ENCODE data around the gene PFKP. TPM values are rescaled to one million over a fixed set of nuclear protein-coding genes. Genes with fewer than 3 reads are reported as not detected.

Gene PFKP
- total RNA-seq, 2 donors from 2014 or later = 58.0 to 82.3 TPM

- H3K4me1 ChIP-seq (ENCODE audit: control insufficient read depth, insufficient read depth, low read length) = peaks cover 6% of the 10 kb centered on the region
- Mint-ChIP-seq H3K9me3 (no peaks in the 10 kb centered on the region), H3K27ac (no peak overlapping the region), H3K4me3 (no peak overlapping the region), H3K36me3 (ENCODE audit: low read depth) (peaks cover 73% of the 10 kb centered on the region), H3K27me3 (ENCODE audit: insufficient read depth) (no peaks in the 10 kb centered on the region), H3K4me1 (peaks cover 14% of the 10 kb centered on the region)
- H3K9me3 ChIP-seq (ENCODE audit: control insufficient read depth, low read length) = no peaks in the 10 kb centered on the region
- H3K27ac ChIP-seq (ENCODE audit: low read depth, low read length) = no peak overlapping the region
- H3K4me3 ChIP-seq (ENCODE audit: low read length) = no peak overlapping the region
- DNase-seq = no peak
- 93 to 96% methylated on average over 11 to 21 of the region's 21 CpGs for WGBS, 2 experiments (ENCODE audit: insufficient coverage in 1 of 2, insufficient read length in 1 of 2)
- TF ChIP-seq CTCF (conservative IDR thresholded peaks at IDR 0.05) = no peak
- H3K9ac ChIP-seq (ENCODE audit: extremely low read depth, low read length, poor library complexity, severe bottlenecking) = no peak overlapping the region
- no peaks in the 10 kb centered on the region for H3K27me3 ChIP-seq (ENCODE audit: control insufficient read depth, insufficient read depth, low read length, poor library complexity, severe bottlenecking)
- peaks cover 15% of the 10 kb centered on the region for H3K36me3 ChIP-seq (ENCODE audit: control insufficient read depth, insufficient read depth, low read length)
Observed at GRCh38 chr10:3109196-3109595, 41.8 kb downstream of the PFKP start.

- no peak overlapping the region for H3K27ac Mint-ChIP-seq
- WGBS, 2 experiments (ENCODE audit: insufficient coverage in 1 of 2, insufficient read length in 1 of 2) = 91 to 92% methylated on average over 6 to 12 of the region's 12 CpGs
- peaks cover 11% of the 10 kb centered on the region for H3K36me3 ChIP-seq (ENCODE audit: control insufficient read depth, insufficient read depth, low read length)
Observed at GRCh38 chr10:3109633-3110032, 42.3 kb downstream of the PFKP start.

GRCh38 chr10:3110782-3111620, 43.7 kb downstream of the PFKP start:
- Histone ChIP-seq H3K9me3 (ENCODE audit: control insufficient read depth, low read length) (no peaks in the 10 kb centered on the region), H3K27me3 (ENCODE audit: control insufficient read depth, insufficient read depth, low read length, poor library complexity, severe bottlenecking) (no peaks in the 10 kb centered on the region), H3K27ac (ENCODE audit: low read depth, low read length) (no peak overlapping the region), H3K4me1 (ENCODE audit: control insufficient read depth, insufficient read depth, low read length) (peaks cover 6% of the 10 kb centered on the region), H3K36me3 (ENCODE audit: control insufficient read depth, insufficient read depth, low read length) (peaks cover 11% of the 10 kb centered on the region), H3K4me3 (ENCODE audit: low read length) (no peak overlapping the region), H3K9ac (ENCODE audit: extremely low read depth, low read length, poor library complexity, severe bottlenecking) (no peak overlapping the region)
- 91% methylated on average over 8 to 9 of the region's 9 CpGs for WGBS, 2 experiments (ENCODE audit: insufficient coverage in 1 of 2, insufficient read length in 1 of 2)
- Mint-ChIP-seq H3K4me3 (no peak overlapping the region), H3K4me1 (peaks cover 14% of the 10 kb centered on the region), H3K27me3 (ENCODE audit: insufficient read depth) (no peaks in the 10 kb centered on the region), H3K27ac (peak overlapping the region; percentile 37), H3K36me3 (ENCODE audit: low read depth) (peaks cover 70% of the 10 kb centered on the region), H3K9me3 (no peaks in the 10 kb centered on the region)
- TF ChIP-seq CTCF (conservative IDR thresholded peaks at IDR 0.05) = no peak
- DNase-seq = no peak

More at GRCh38 chr10:3109633-3110032, 42.3 kb downstream of the PFKP start:
- peaks cover 6% of the 10 kb centered on the region for H3K4me1 ChIP-seq (ENCODE audit: control insufficient read depth, insufficient read depth, low read length)
- DNase-seq = no peak
- no peak overlapping the region for H3K27ac ChIP-seq (ENCODE audit: low read depth, low read length)
- no peaks in the 10 kb centered on the region for H3K9me3 Mint-ChIP-seq
- H3K9ac ChIP-seq (ENCODE audit: extremely low read depth, low read length, poor library complexity, severe bottlenecking) = no peak overlapping the region
- H3K4me3 Mint-ChIP-seq = no peak overlapping the region
- H3K27me3 Mint-ChIP-seq (ENCODE audit: insufficient read depth) = no peaks in the 10 kb centered on the region
- no peaks in the 10 kb centered on the region for H3K27me3 ChIP-seq (ENCODE audit: control insufficient read depth, insufficient read depth, low read length, poor library complexity, severe bottlenecking)
- peaks cover 73% of the 10 kb centered on the region for H3K36me3 Mint-ChIP-seq (ENCODE audit: low read depth)
- H3K4me3 ChIP-seq (ENCODE audit: low read length) = no peak overlapping the region
- no peaks in the 10 kb centered on the region for H3K9me3 ChIP-seq (ENCODE audit: control insufficient read depth, low read length)
- TF ChIP-seq CTCF (conservative IDR thresholded peaks at IDR 0.05) = no peak
- H3K4me1 Mint-ChIP-seq = peaks cover 14% of the 10 kb centered on the region
